ENCODE data around the gene DSG1. TPM values are rescaled to one million over a fixed set of nuclear protein-coding genes. Genes with fewer than 3 reads are reported as not detected.
"Not testable (repeated sequence)": the region's sequence is repeated elsewhere in the genome, so short reads cannot be mapped to it uniquely, and the experiment has no call there.

Gene DSG1
- total RNA-seq, 1 experiment from 2014 or later, result not detected

DNA sequence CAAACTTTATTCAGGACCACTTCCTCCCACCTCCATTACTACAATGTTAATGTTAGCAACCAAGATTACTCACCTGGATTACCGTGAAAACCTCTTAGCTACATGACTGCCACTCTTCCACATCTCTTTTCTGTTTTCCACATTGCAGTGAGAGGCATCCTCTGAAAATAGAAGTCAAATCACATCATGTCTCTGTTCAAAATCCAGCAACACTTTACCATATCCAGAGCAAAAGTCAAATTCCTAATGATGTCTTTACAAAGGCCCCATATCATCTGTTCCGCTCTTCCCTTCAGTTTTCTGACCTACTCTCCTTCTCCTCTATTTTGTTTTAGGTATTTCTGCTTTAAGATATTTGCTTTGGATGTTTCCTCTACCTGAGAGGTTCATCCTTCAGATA lies 37.5 kb upstream of the DSG1 start:
- BruUV-seq (replicated peaks), result no TSS peak
- no peaks in the 10 kb centered on the region for H3K27me3 Mint-ChIP-seq (ENCODE audit: unreplicated experiment)
- no peak for DNase-seq
- H3K4me3 Mint-ChIP-seq (ENCODE audit: low read depth, unreplicated experiment), result no peak overlapping the region
- TF ChIP-seq, protein P1, sequence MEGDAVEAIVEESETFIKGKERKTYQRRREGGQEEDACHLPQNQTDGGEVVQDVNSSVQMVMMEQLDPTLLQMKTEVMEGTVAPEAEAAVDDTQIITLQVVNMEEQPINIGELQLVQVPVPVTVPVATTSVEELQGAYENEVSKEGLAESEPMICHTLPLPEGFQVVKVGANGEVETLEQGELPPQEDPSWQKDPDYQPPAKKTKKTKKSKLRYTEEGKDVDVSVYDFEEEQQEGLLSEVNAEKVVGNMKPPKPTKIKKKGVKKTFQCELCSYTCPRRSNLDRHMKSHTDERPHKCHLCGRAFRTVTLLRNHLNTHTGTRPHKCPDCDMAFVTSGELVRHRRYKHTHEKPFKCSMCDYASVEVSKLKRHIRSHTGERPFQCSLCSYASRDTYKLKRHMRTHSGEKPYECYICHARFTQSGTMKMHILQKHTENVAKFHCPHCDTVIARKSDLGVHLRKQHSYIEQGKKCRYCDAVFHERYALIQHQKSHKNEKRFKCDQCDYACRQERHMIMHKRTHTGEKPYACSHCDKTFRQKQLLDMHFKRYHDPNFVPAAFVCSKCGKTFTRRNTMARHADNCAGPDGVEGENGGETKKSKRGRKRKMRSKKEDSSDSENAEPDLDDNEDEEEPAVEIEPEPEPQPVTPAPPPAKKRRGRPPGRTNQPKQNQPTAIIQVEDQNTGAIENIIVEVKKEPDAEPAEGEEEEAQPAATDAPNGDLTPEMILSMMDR (IDR thresholded peaks at IDR 0.05; ENCODE audit: unreplicated experiment), result no peak
- no peaks in the 10 kb centered on the region for H3K36me3 Mint-ChIP-seq (ENCODE audit: insufficient read depth, unreplicated experiment)
- CTCF ChIA-PET, result no interaction called here
- H3K9me3 Mint-ChIP-seq (ENCODE audit: low read depth, unreplicated experiment), result peaks cover under 1% of the 10 kb centered on the region
- peaks cover 7% of the 10 kb centered on the region for H3K4me1 Mint-ChIP-seq (ENCODE audit: low read depth, unreplicated experiment)
- intact Hi-C loops (cut with micrococcal nuclease; ENCODE audit: unreplicated experiment), result no loop called here
- no peak overlapping the region for H3K27ac Mint-ChIP-seq (ENCODE audit: unreplicated experiment)

DNA sequence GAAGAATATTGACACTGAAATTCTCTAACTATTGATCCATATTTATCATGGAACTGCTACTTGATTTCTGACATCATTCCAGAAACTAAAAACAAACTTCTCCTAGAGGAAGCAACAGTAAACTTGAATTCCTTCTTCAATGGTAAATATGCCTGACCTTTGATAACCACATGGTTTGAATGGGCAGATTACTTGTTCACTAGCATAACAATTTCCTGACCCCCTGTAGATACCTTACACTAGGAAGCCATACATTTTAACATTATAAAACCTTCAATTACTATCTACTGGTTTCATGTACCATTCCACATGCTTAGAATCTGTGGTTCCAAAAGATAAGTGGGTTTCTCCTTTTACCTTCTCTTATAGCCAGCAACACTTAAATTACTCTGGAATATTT lies 36.5 kb upstream of the DSG1 start:
- TF ChIP-seq, protein P1 (IDR thresholded peaks at IDR 0.05; ENCODE audit: unreplicated experiment), result no peak
- H3K4me1 Mint-ChIP-seq (ENCODE audit: low read depth, unreplicated experiment), result no peaks in the 10 kb centered on the region
- no peak overlapping the region for H3K4me3 Mint-ChIP-seq (ENCODE audit: low read depth, unreplicated experiment)
- BruUV-seq (replicated peaks), result no TSS peak
- CTCF ChIA-PET, result no interaction called here
- H3K36me3 Mint-ChIP-seq (ENCODE audit: insufficient read depth, unreplicated experiment), result no peaks in the 10 kb centered on the region
- H3K9me3 Mint-ChIP-seq (ENCODE audit: low read depth, unreplicated experiment), result peaks cover 8% of the 10 kb centered on the region
- intact Hi-C loops (cut with micrococcal nuclease; ENCODE audit: unreplicated experiment), result no loop called here
- no peaks in the 10 kb centered on the region for H3K27me3 Mint-ChIP-seq (ENCODE audit: unreplicated experiment)
- DNase-seq, result no peak
- H3K27ac Mint-ChIP-seq (ENCODE audit: unreplicated experiment), result no peak overlapping the region

DNA sequence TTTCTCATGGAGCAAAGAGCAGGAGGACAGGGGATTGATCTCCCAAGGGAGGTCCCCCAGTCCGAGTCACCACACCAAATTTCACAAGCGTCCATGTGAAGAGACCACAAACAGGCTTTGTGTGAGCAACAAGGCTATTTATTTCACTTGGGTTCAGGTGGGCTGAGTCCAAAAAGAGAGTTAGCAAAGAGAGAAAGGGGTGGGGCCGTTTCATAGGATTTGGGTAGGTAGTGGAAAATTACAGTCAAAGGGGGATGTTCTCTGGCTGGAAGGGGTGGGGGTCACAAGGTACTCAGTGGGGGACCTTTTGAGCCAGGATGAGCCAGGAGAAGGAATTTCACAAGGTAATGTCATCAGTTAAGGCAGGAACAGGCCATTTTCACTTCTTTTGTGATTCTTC lies 28.5 kb upstream of the DSG1 start:
- BruUV-seq (replicated peaks); H3K4me1 Mint-ChIP-seq (ENCODE audit: low read depth, unreplicated experiment); intact Hi-C loops (cut with micrococcal nuclease; ENCODE audit: unreplicated experiment); H3K4me3 Mint-ChIP-seq (ENCODE audit: low read depth, unreplicated experiment); H3K27me3 Mint-ChIP-seq (ENCODE audit: unreplicated experiment); DNase-seq; H3K36me3 Mint-ChIP-seq (ENCODE audit: insufficient read depth, unreplicated experiment); H3K27ac Mint-ChIP-seq (ENCODE audit: unreplicated experiment): not testable (repeated sequence)
- CTCF ChIA-PET, result interaction anchor here (1.0 kb wide), 1 partner anchor 19 kb away, joined by 3 read pairs; no protein-coding TSS in a partner anchor
- peaks cover 27% of the 10 kb centered on the region for H3K9me3 Mint-ChIP-seq (ENCODE audit: low read depth, unreplicated experiment)

DNA sequence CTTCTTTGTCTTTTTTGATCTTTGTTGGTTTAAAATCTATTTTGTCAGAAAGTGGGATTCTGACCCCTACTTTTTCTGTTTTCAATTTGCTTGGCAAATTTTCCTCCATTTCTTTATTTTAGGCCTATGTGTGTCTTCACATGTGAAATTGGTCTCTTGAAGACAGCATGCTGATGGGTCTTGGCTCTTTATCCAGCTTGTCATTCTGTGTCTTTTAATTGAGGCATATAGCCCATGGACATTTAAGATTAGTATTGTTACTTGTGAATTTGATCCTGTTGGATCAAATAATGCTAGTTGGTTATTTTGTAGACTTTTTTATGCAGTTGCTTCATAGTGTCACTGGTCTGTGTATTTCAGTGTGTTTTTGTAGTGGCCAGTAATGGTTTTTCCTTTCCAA lies 26.3 kb upstream of the DSG1 start:
- intact Hi-C loops (cut with micrococcal nuclease; ENCODE audit: unreplicated experiment), result no loop called here
- Mint-ChIP-seq H3K9me3 (ENCODE audit: low read depth, unreplicated experiment) (peaks cover 17% of the 10 kb centered on the region), H3K4me1 (ENCODE audit: low read depth, unreplicated experiment) (no peaks in the 10 kb centered on the region), H3K36me3 (ENCODE audit: insufficient read depth, unreplicated experiment) (no peaks in the 10 kb centered on the region), H3K4me3 (ENCODE audit: low read depth, unreplicated experiment) (no peak overlapping the region), H3K27ac (ENCODE audit: unreplicated experiment) (no peak overlapping the region), H3K27me3 (ENCODE audit: unreplicated experiment) (no peaks in the 10 kb centered on the region)
- no TSS peak for BruUV-seq (replicated peaks)
- DNase-seq, result no peak
- CTCF ChIA-PET, result no interaction called here
- TF ChIP-seq, protein P1 (IDR thresholded peaks at IDR 0.05; ENCODE audit: unreplicated experiment), result no peak

DNA sequence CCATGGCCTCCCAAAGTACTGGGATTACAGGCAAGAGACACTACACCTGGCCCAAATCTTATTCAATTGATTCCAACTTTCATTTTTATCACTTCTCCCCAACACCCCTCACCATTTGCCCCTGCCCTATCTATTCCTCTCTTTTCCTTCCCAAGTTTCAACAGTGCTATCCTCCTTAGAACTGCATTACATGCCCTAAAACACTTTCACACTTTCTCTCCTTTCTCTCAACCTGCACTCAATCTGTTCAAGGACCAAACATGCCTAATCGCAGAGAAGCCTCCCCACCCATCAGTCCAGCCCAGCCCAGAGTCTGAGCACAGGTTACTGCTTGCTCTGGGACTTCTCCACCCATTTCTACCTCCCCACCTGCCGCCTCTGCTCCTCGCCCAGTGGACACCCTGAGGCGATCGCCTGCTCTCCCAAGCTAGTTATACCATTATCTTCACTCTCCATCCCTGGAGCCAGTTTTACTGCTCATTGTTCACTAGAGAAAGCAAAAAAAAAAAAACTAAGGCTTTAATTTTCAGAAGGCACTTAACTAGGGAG lies 23.7 kb upstream of the DSG1 start:
- H3K27me3 Mint-ChIP-seq (ENCODE audit: unreplicated experiment), result no peaks in the 10 kb centered on the region

More for the DNA sequence above, 23.7 kb upstream of the DSG1 start:
- no peak overlapping the region for H3K27ac Mint-ChIP-seq (ENCODE audit: unreplicated experiment)
- no peak for DNase-seq
- intact Hi-C loops (cut with micrococcal nuclease; ENCODE audit: unreplicated experiment), result no loop called here
- peaks cover 8% of the 10 kb centered on the region for H3K9me3 Mint-ChIP-seq (ENCODE audit: low read depth, unreplicated experiment)
- TF ChIP-seq, protein P1 (IDR thresholded peaks at IDR 0.05; ENCODE audit: unreplicated experiment), result no peak
- CTCF ChIA-PET, result interaction anchor here (1.0 kb wide), 1 partner anchor 18 kb away, joined by 6 read pairs; no protein-coding TSS in a partner anchor
- H3K4me1 Mint-ChIP-seq (ENCODE audit: low read depth, unreplicated experiment), result no peaks in the 10 kb centered on the region
- no peaks in the 10 kb centered on the region for H3K36me3 Mint-ChIP-seq (ENCODE audit: insufficient read depth, unreplicated experiment)
- BruUV-seq (replicated peaks), result no TSS peak
- no peak overlapping the region for H3K4me3 Mint-ChIP-seq (ENCODE audit: low read depth, unreplicated experiment)
